ENCODE measurements around the gene OMP.
"Not testable (repeated sequence)": the region's sequence is repeated elsewhere in the genome, so short reads cannot be mapped to it uniquely, and the experiment has no call there.

Gene OMP

GRCh38 chr11:77086521-77087472 lies 15.8 kb upstream of the OMP start:
- DNase-seq (ENCODE audit: low read depth in 3 of 3, low spot score in 1 of 3), result no peak

GRCh38 chr11:77087723-77088225 lies 14.9 kb upstream of the OMP start:
- DNase-seq (ENCODE audit: low read depth in 3 of 3, low spot score in 1 of 3), result no peak

- DNase-seq (ENCODE audit: low read depth in 3 of 3, low spot score in 1 of 3), result no peak
These were observed 14.2 kb upstream of the OMP start for GRCh38 chr11:77088236-77089003.

- DNase-seq (ENCODE audit: low read depth in 3 of 3, low spot score in 1 of 3), result no peak
These were observed 13.6 kb upstream of the OMP start for GRCh38 chr11:77089004-77089545.

- no peak for DNase-seq (ENCODE audit: low read depth in 3 of 3, low spot score in 1 of 3)
These were observed 12.6 kb upstream of the OMP start for GRCh38 chr11:77090046-77090372.

- DNase-seq (ENCODE audit: low read depth in 3 of 3, low spot score in 1 of 3), result no peak
These were observed 12.1 kb upstream of the OMP start for GRCh38 chr11:77090373-77091111.

GRCh38 chr11:77091146-77091940 lies 11.3 kb upstream of the OMP start:
- DNase-seq (ENCODE audit: low read depth in 3 of 3, low spot score in 1 of 3), result peak; percentile 26 to 69 (median 53)

- no peak for DNase-seq (ENCODE audit: low read depth in 3 of 3, low spot score in 1 of 3)
These were observed 10.3 kb upstream of the OMP start for GRCh38 chr11:77092382-77092781.

- no peak for DNase-seq (ENCODE audit: low read depth in 3 of 3, low spot score in 1 of 3)
These were observed 9.4 kb upstream of the OMP start for GRCh38 chr11:77093056-77093891.

- no peak for DNase-seq (ENCODE audit: low read depth in 3 of 3, low spot score in 1 of 3)
These were observed 8.4 kb upstream of the OMP start for GRCh38 chr11:77093987-77094840.

GRCh38 chr11:77094841-77095365 lies 7.7 kb upstream of the OMP start:
- no peak for DNase-seq (ENCODE audit: low read depth in 3 of 3, low spot score in 1 of 3)

- no peak for DNase-seq (ENCODE audit: low read depth in 3 of 3, low spot score in 1 of 3)
These were observed 6.8 kb upstream of the OMP start for GRCh38 chr11:77095551-77096490.

- no peak for DNase-seq (ENCODE audit: low read depth in 3 of 3, low spot score in 1 of 3)
These were observed 6.0 kb upstream of the OMP start for GRCh38 chr11:77096591-77097019.

GRCh38 chr11:77097180-77097579 lies 5.5 kb upstream of the OMP start:
- not testable (repeated sequence) for DNase-seq (ENCODE audit: low read depth in 3 of 3, low spot score in 1 of 3)

- no peak for DNase-seq (ENCODE audit: low read depth in 3 of 3, low spot score in 1 of 3)
These were observed 2.2 kb upstream of the OMP start for GRCh38 chr11:77100166-77101042.

GRCh38 chr11:77101043-77101537 lies 1.6 kb upstream of the OMP start:
- no peak for DNase-seq (ENCODE audit: low read depth in 3 of 3, low spot score in 1 of 3)
